ENCODE results near the gene INHBE. TPM values are rescaled to one million over a fixed set of nuclear protein-coding genes. Genes with fewer than 3 reads are reported as not detected.

Gene INHBE
- total and polyA plus RNA-seq, 2 of the 8 experiments (the other 6 are each of a cell fraction or from before 2014, with no cell fraction given) = 10.2 to 18.8 TPM

DNA sequence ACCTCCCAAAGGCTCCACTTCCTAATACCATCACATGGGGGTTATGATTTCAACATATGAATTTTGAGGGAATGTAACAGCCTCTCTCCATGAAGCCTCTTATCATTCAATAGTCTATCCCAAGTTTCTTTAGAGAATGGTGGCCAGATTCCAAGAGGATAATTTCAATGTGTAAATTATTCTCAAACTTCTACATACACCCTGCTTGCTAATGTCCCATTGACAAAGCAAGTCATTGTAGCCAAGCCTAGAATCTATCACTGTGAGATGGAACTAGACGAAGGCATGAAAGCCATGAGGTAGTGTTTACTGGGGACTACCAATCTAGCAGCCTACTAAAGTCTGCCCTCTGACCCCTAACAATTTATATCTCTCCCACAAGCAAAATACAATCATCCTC, 16.7 kb upstream of the INHBE start (continued):
- TF ChIP-seq, protein P1, sequence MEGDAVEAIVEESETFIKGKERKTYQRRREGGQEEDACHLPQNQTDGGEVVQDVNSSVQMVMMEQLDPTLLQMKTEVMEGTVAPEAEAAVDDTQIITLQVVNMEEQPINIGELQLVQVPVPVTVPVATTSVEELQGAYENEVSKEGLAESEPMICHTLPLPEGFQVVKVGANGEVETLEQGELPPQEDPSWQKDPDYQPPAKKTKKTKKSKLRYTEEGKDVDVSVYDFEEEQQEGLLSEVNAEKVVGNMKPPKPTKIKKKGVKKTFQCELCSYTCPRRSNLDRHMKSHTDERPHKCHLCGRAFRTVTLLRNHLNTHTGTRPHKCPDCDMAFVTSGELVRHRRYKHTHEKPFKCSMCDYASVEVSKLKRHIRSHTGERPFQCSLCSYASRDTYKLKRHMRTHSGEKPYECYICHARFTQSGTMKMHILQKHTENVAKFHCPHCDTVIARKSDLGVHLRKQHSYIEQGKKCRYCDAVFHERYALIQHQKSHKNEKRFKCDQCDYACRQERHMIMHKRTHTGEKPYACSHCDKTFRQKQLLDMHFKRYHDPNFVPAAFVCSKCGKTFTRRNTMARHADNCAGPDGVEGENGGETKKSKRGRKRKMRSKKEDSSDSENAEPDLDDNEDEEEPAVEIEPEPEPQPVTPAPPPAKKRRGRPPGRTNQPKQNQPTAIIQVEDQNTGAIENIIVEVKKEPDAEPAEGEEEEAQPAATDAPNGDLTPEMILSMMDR (IDR thresholded peaks at IDR 0.05; ENCODE audit: control extremely low read depth in 1 of 3, insufficient read depth in 1 of 3, low read depth in 1 of 3, low read length in 3 of 3) = no peak
- TF ChIP-seq EP300 (IDR thresholded peaks at IDR 0.05; ENCODE audit: borderline replicate concordance in 1 of 2, low read depth in 2 of 2, low read length in 2 of 2) (no peak), KDM5A (IDR thresholded peaks at IDR 0.05; ENCODE audit: low read length) (no peak), CTBP2 (IDR thresholded peaks at IDR 0.05; ENCODE audit: borderline replicate concordance, insufficient read depth, insufficient read length, low read length) (no peak), YY1 (IDR thresholded peaks at IDR 0.05; ENCODE audit: low read depth, low read length) (no peak), EZH2 (IDR thresholded peaks at IDR 0.05; ENCODE audit: low read depth, low read length, severe bottlenecking) (no peak), BCL11A (IDR thresholded peaks at IDR 0.05; ENCODE audit: low read depth in 2 of 2, low read length in 2 of 2) (no peak), KDM4A (IDR thresholded peaks at IDR 0.05; ENCODE audit: low read depth, low read length, severe bottlenecking) (no peak), POLR2AphosphoS5 (IDR thresholded peaks at IDR 0.05; ENCODE audit: low read depth, low read length) (no peak), POLR2A (IDR thresholded peaks at IDR 0.05; ENCODE audit: control extremely low read depth in 1 of 2, low read depth in 2 of 2, low read length in 2 of 2) (no peak)
